Thoracic aorta (tissue), 2 donors: Measurements from ENCODE around the gene ABTB1. TPM values are rescaled to one million over a fixed set of nuclear protein-coding genes. Genes with fewer than 3 reads are reported as not detected.

Source experiments
- ATAC-seq: fragments of 150-250 bp; one replicate; pipeline ENCODE4 v1.8.0; 2017; ENCODE audit warnings: low read depth; ENCODE audit not compliant: insufficient number of reproducible peaks, low FRiP score
- DNase-seq: peaks from one replicate; pipeline ENCODE4 v3.0.0-alpha.2; 2020; ENCODE audit warnings: low spot score
- H3K27ac ChIP-seq, 2 donors: fragments of 200-600 bp; sonication (generic); 1 replicate in 1 of 2; 2 replicates in 1 of 2; pipeline ENCODE4 v1.5.1; 2016; ENCODE audit warnings: mild to moderate bottlenecking in 2 of 2, moderate library complexity in 2 of 2
- H3K27me3 ChIP-seq: fragments of 200-600 bp; sonication (generic); replicated peaks from 2 replicates; pipeline ENCODE4 v1.6.0; 2016; ENCODE audit warnings: mild to moderate bottlenecking; ENCODE audit not compliant: insufficient read depth
- H3K36me3 ChIP-seq: fragments of 200-600 bp; sonication (generic); one replicate; pipeline ENCODE4 v1.5.1; 2016
- H3K4me1 ChIP-seq, 2 donors: fragments of 200-600 bp; sonication (generic); 1 replicate in 1 of 2; 2 replicates in 1 of 2; pipeline versions ENCODE4 v1.5.1 to v1.6.0; 2016; ENCODE audit warnings: low read depth in 2 of 2, mild to moderate bottlenecking in 1 of 2; ENCODE audit not compliant: control insufficient read depth in 1 of 2
- H3K4me3 ChIP-seq: fragments of 200-600 bp; sonication (generic); 2 replicates; pipeline ENCODE4 v1.5.1; 2016; ENCODE audit warnings: mild to moderate bottlenecking
- H3K9me3 ChIP-seq: fragments of 200-600 bp; sonication (generic); 2 replicates; pipeline ENCODE4 v1.5.1; 2016
- total RNA-seq, 2 donors: library from RNA; depleted of rRNA; stranded (reverse); fragments of >200 nt; gene quantifications; one replicate each; pipeline versions ENCODE4 v1.1.0 to v1.2.3, GENCODE V29; 2016
- TF ChIP-seq, protein P1 (sequence below): fragments of 200-600 bp; sonication (generic); IDR thresholded peaks from one replicate; pipeline ENCODE4 v1.5.1; 2019; ENCODE audit warnings: antibody characterized with exemption

The ABTB1 gene
- total RNA-seq, 2 donors from 2014 or later, result 71.7 to 78.7 TPM

DNA sequence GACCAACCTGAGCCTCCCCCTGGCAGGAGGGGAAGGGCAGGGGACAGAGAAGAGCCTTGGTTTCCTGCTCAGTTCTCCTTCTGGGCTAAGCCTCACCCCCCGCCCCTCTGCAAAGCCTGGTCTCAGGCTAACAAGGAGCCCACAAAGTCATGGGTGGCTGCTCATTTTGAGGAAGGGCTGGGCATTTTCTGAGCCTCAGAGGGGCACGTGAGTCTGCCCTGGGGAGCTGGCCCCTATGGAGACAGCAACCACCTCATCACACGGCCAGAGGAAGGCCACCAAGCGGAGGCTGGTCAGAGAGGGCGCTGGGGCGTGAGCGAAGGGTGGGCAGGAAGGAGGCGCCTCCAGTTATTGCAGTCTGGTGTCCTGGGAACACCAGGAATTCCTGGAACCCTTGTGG, 18.7 kb downstream of the ABTB1 start:
- Histone ChIP-seq H3K27ac (peak overlapping the region; percentile 84 to 86), H3K4me3 (no peak overlapping the region), H3K36me3 (no peaks in the 10 kb centered on the region), H3K9me3 (no peaks in the 10 kb centered on the region), H3K27me3 (no peaks in the 10 kb centered on the region), H3K4me1 (peaks cover 21 to 46% of the 10 kb centered on the region in 2 donors)
- ATAC-seq (no peak), DNase-seq (no peak)
- TF ChIP-seq, protein P1, sequence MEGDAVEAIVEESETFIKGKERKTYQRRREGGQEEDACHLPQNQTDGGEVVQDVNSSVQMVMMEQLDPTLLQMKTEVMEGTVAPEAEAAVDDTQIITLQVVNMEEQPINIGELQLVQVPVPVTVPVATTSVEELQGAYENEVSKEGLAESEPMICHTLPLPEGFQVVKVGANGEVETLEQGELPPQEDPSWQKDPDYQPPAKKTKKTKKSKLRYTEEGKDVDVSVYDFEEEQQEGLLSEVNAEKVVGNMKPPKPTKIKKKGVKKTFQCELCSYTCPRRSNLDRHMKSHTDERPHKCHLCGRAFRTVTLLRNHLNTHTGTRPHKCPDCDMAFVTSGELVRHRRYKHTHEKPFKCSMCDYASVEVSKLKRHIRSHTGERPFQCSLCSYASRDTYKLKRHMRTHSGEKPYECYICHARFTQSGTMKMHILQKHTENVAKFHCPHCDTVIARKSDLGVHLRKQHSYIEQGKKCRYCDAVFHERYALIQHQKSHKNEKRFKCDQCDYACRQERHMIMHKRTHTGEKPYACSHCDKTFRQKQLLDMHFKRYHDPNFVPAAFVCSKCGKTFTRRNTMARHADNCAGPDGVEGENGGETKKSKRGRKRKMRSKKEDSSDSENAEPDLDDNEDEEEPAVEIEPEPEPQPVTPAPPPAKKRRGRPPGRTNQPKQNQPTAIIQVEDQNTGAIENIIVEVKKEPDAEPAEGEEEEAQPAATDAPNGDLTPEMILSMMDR, result no peak

DNA sequence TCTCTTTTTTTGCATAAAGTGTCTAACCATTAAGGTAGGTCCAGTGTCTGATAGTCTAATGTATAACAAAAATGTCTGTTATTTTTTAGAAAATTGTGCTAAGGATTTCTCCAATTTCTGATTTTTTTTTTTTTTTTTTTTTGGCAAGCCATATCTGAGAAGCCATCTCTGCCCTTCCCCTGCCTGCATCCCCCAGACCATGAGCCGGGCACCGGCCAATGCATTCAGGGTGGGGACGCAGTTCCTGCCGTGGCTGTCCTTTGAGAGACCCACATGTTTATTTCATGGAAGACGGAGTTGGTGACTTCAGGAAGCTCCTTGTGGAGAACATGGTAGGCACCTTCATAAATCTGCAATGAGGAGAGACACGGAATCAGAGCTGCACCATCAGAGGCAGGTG, 19.2 kb downstream of the ABTB1 start:
- Histone ChIP-seq H3K4me1 (peaks cover 24 to 51% of the 10 kb centered on the region in 2 donors), H3K9me3 (no peaks in the 10 kb centered on the region), H3K36me3 (no peaks in the 10 kb centered on the region), H3K27me3 (no peaks in the 10 kb centered on the region), H3K27ac (peak overlapping the region; percentile 84 to 86), H3K4me3 (no peak overlapping the region)
- DNase-seq, result no peak
- TF ChIP-seq, protein P1, result no peak
- ATAC-seq, result no peak

GRCh38 chr3:127692501-127693335, 20.0 kb downstream of the ABTB1 start:
- Histone ChIP-seq H3K4me1 (peaks cover 28 to 56% of the 10 kb centered on the region in 2 donors), H3K36me3 (no peaks in the 10 kb centered on the region)

DNA sequence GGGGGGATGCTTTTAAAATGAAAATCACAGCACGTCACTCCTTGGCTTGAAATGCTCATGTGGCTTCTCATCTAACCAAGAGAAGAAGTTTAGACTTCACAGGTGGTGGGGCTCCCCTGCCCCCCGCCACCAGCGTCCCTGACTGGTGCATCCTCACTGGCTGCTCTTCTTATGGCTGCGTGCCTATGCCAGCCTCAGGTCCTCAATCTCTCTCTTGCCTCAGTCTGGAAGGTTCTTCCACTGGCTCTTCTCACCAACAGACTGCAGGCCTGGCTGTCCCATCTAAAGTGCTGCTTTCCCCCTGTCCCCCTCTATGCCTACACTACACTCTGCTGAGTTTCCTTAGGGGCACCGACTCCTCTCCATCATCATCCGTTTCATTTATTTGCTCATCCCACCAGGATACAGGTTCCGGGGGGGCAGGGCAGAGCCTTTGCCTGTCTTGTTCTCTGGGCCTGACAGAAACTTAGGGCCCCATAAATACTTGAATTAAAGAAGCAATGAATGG, 20.6 kb downstream of the ABTB1 start:
- peaks cover 32 to 56% of the 10 kb centered on the region in 2 donors for H3K4me1 ChIP-seq
- H3K4me3 ChIP-seq, result no peak overlapping the region
- no peak overlapping the region for H3K27ac ChIP-seq
- ATAC-seq, result no peak
- H3K9me3 ChIP-seq, result no peaks in the 10 kb centered on the region
- H3K27me3 ChIP-seq, result no peaks in the 10 kb centered on the region
- no peak for DNase-seq
- TF ChIP-seq, protein P1, result no peak
- H3K36me3 ChIP-seq, result no peaks in the 10 kb centered on the region

More at GRCh38 chr3:127692501-127693335, 20.0 kb downstream of the ABTB1 start:
- Histone ChIP-seq H3K27me3 (no peaks in the 10 kb centered on the region), H3K4me3 (no peak overlapping the region), H3K9me3 (no peaks in the 10 kb centered on the region), H3K27ac (no peak overlapping the region)
- TF ChIP-seq, protein P1, result no peak
- ATAC-seq (no peak), DNase-seq (no peak)

GRCh38 chr3:127694467-127695215, 21.9 kb downstream of the ABTB1 start:
- ATAC-seq (no peak), DNase-seq (no peak)
- H3K27ac ChIP-seq, result no peak overlapping the region
- H3K9me3 ChIP-seq, result no peaks in the 10 kb centered on the region
- peaks cover 33 to 56% of the 10 kb centered on the region in 2 donors for H3K4me1 ChIP-seq
- H3K27me3 ChIP-seq, result no peaks in the 10 kb centered on the region
- no peaks in the 10 kb centered on the region for H3K36me3 ChIP-seq
- no peak overlapping the region for H3K4me3 ChIP-seq
- TF ChIP-seq, protein P1, result peak; percentile 41
